CD4-positive, alpha-beta T cell treated with Interleukin-1 beta for 1 hour (primary cell): ENCODE data around the gene PRSS27.
"Not testable (repeated sequence)": the region's sequence is repeated elsewhere in the genome, so short reads cannot be mapped to it uniquely, and the experiment has no call there.

Experiments
- DNase-seq, 2 donors: peaks; one replicate each; pipeline ENCODE4 v3.0.0-alpha.2; 2020 to 2022

The PRSS27 gene

GRCh38 chr16:2707368-2708289 is 12.4 kb downstream of the PRSS27 start:
- DNase-seq, result no peak

GRCh38 chr16:2706611-2707311 is 13.3 kb downstream of the PRSS27 start:
- no peak for DNase-seq

- no peak for DNase-seq
Measured at GRCh38 chr16:2706085-2706484, 13.9 kb downstream of the PRSS27 start.

DNA sequence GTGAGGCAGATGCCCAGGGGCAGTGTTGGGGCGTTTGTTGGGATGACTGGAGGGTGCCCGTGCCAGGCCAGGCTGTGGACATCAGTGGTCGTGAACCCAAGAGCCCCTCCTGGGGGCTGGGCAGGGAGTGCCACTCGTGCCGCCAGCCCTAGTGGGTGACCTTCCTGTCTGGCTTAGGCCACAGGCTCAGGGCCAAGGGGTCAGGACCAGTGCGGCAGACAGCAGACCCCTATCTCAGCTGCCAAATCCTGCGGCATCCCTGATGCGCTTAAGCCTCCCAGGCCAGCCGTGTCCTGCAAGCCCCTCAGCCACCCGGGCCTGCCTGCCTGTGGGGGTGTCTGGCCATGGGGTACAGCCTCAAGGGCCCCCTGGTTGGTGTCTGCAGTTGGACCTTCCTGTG is 14.7 kb downstream of the PRSS27 start:
- DNase-seq, result no peak

DNA sequence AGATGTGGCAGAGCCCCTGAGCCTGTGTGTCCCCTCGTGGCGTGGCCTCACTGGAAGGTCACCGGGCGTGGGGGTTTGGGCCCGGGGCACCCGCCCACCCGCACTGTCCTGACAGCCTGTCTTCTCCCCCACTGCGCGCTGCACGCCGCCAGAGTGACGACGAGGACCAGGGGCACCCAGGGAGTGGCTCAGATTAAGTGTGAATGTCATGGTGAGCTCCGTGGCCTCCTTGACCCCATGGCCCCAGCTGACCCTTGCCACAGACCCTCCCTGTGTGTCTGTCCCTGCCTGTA is 15.1 kb downstream of the PRSS27 start:
- no peak for DNase-seq

DNA sequence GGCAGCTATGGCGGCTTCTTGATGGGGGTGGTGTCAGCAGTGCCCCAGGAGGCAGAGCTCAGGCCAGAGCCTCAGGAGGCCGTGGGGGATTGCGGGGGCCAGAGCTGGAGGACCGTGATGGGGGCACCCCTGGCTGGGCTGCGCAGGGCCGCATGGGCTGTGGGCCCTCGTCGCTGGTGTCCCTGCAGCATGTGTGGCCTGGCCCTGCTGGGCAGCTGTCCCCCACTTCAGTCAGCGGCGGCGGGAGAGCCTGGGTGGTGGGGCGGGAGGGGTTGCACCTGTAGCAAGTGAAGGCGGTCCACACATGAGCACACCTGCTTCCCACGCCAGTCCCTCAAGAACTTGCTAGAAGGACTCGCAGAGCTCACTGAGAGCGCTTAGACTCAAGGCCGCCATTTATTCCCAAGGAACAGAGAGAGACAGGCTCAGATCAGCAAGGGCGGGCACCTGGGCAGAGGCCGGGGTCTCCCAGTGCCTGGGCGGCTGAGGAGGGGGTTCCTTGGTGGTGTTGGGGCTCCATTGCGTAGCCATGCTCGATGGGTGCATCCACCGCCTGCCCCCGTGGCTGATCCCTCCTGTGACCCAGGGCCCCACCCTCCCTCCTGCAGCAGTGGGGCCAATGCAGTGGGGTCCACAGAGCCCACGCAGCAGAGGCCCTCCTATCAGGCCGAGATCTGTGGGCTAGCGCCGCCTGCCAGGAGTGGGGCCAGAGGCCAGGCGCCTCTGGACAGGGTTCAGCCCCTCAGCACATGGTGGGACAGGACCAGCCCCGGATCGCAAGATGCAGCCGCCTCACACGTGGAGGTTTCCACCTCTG is 15.7 kb downstream of the PRSS27 start:
- no peak for DNase-seq

- no peak for DNase-seq
Measured at GRCh38 chr16:2702871-2703745, 16.9 kb downstream of the PRSS27 start.

GRCh38 chr16:2702438-2702825 is 17.6 kb downstream of the PRSS27 start:
- no peak for DNase-seq

GRCh38 chr16:2701713-2702437 is 18.1 kb downstream of the PRSS27 start:
- DNase-seq, result no peak

DNA sequence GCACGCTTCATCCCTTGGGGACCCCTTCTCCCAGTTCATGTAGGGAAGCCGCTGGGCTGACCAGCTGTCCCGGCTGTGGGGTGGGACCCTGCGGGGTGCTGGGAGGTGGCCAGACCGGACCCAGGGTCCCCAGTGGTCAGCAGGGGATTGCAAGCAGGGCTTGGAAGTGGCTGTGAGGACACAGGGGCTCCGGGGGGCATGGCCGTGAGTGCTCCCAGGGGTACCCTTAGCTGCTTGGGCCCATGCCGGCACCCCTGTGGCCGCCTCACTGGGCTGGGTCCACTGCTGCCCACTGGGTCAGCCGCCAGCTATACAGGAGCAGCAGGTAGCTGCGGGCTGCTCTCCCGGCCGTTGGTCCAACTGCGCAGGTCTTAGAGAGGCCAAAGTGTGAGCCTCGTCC is 18.8 kb downstream of the PRSS27 start:
- DNase-seq, result no peak

DNA sequence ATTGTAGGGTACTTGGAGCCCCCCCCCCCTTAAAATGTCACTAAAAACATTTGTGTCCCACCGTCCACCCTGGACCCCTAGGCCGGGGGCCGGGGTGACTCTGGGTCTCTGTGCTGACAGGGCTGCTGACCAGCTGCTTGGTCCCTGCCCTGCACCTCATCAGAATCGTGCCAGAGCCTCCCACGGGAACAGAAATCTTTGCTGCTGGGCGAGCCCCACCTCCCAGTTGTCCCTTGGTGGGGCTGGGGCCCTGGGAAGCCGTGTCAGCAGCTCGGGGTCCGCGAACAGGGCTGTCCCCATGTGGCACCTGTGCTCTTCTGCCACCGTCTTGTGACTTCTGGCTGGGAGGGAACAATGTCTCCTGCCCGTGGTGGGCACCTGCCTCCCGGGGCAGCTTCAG is 19.2 kb downstream of the PRSS27 start:
- DNase-seq, result no peak

GRCh38 chr16:2699791-2700600 is 20.0 kb downstream of the PRSS27 start:
- no peak for DNase-seq

- DNase-seq, result no peak
Measured at GRCh38 chr16:2698965-2699750, 20.9 kb downstream of the PRSS27 start.

DNA sequence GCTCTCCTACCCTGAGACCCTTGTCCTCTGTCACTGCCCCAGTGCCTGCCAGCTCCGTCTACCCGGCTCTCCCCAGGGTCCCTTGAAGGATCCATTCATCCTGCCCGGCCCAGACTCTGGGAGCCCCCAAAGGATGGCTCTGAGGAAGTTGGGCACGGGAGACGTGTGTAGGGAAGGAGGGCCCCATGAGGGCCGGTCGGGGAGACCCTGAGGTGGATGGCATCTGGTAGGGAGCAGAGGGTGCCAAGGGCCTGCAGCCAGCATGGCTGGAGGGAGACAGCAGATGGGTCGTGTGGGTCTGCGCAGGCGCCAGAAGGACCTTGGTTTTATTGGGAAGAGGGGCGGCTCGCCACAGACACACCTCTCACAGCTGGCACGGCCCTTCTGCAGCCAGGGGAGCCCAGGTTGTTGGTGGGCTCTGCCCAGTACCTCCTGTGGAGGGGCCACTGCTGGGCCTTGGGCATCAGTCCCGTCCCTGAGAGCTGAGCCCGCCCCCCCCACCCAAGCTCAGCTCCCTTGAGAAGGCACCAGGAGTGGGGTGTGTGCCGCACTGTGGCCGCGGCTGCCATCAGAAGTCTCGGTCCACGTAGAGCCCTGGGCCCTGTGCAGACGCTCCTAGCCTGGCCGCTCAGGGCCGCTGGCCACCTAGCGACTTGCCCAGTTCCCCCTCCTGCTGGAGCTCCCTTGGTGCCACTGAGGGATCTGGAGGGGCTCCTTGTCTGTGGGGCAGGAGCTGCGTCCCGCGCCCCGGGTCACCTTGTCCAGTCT is 21.7 kb downstream of the PRSS27 start:
- DNase-seq, result no peak

DNA sequence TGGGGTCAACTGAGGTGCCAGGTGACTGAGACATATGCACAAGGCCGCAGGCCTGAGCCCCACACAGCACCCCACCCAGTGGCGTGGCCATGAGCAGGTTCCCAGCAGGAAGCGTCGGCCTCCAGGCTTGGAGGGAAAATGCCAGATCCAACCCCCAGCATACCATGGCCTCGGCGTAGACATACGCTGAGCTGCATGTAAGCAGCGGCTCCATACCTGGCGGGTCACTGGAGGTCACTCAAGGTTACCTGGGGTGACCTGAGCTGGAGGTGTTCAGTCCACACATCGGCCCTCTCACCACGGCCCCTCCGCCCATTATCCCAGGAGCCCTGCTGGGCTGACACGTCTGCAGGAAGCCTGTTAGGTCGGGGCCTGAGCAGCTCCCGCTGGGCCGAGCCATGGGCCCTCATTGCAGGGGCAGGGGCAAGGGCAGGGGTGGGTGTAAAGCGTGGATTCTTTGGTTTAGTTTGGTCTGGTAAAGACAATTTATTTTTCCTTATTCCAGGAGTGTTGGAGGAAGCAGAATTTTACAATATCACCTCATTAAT is 22.5 kb downstream of the PRSS27 start:
- DNase-seq, result no peak

DNA sequence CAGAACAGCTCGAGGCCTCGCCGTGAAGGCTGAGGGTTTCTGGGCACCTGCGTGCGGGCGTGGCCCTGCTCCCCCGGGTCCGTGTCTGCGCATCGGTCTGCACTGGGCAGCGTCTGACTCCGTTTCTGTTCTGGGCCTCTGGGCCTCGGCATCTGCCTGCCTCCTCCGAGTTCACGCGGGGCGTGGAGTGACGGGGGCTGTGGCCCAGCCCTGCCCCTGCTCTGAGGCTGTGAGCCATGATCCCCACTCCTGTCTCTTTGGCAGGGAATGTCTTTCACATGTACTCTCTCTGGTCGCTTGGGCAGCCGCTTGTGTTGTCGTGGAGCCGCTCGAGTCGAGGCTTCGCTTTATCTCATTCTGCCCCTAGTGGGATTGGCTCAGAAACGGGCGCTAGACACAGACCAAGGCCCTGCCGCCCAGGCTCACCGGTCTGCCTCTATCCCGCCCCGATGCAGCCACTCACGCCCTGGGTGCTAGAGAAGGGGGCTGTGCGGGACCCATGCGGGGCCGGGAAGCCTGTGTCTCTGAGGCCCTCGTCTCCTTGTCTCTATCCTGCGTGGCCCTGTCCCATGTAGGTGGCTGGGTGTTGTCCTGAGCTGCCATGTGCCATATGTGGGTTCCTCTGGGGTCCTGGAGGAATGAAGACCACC is 23.3 kb downstream of the PRSS27 start:
- DNase-seq, result not testable (repeated sequence)

DNA sequence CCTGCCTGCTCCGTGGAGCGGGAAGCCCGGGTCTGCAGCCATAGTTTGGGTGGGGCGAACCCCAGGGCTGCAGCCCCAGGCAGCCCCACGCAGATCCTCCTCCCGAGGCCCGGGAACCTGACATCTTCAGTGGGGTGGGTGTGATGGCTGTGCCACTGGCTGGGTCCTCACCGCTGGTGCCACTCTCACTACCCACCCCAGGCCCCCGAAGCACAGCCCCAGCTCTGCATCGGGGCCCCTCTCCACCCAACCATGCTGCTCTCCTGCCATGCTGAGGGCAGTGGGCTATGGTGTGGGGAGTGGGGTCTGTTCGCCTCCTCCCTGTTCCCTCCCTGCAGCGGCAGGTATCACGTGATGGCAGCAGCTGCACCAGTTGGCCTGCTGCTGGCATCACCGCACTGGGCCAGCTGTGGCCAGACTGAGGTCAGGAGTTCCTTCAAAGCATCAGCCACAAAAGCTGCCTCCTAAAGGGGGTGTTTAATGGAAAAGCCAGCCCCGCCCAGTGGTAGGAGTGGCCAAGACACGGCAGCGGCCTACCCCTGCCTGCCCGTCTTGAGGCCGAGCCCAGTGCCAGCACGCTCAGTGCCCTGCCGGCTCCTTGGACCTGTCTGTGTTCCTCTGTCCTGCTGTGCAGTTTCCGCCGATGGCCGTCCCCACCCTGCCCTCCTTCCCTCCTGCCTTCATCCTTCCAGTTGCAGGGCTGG is 26.9 kb downstream of the PRSS27 start:
- no peak for DNase-seq
